ENCODE data around the gene RGL1.

GRCh38 chr1:183869230-183869629 is 64.3 kb downstream of the RGL1 start:
- no peak for TF ChIP-seq POLR2AphosphoS5 (IDR thresholded peaks at IDR 0.05)
- no peak for TF ChIP-seq CTCF (IDR thresholded peaks at IDR 0.05)
